Panc1 (cell line): ENCODE measurements around the gene C19orf44. TPM values are rescaled to one million over a fixed set of nuclear protein-coding genes. Genes with fewer than 3 reads are reported as not detected.

ENCODE experiments used
- ATAC-seq: fragments of 200-7000 bp; cut with Tn5 transposase; 2 replicates; pipeline ENCODE4 v1.9.1; 2020; ENCODE audit warnings: mild to moderate bottlenecking, moderate library complexity
- BruUV-seq: library from RNA; stranded (reverse); fragments of 400-500 nt; replicated peaks from 2 replicates; lab custom pipeline; 2021; lab: Mats Ljungman, UMichigan
- CTCF ChIA-PET: fragments of 300-600 bp; sonication (Branson Sonifier 250); formaldehyde crosslinking; loops from one replicate; lab custom pipeline; 2022; ENCODE audit warnings: antibody characterized with exemption; lab: Charles Lee
- POLR2A ChIA-PET: fragments of 300-600 bp; sonication (Branson Sonifier 250); formaldehyde crosslinking; loops from one replicate; lab custom pipeline; 2022; ENCODE audit warnings: antibody characterized with exemption; lab: Charles Lee
- DNase-seq: peaks from one replicate; pipeline ENCODE4 v3.0.0-alpha.2; 2010; ENCODE audit warnings: low read depth, low spot score
- H3K27ac ChIP-seq: 2 replicates; pipeline ENCODE4 v1.5.1; 2011; ENCODE audit warnings: mild to moderate bottlenecking, low read length, inconsistent platforms
- H3K27me3 ChIP-seq: fragments of 200-500 bp; sonication (Bioruptor generic); 2 replicates; pipeline ENCODE4 v1.6.0; 2014; ENCODE audit warnings: low read length, inconsistent platforms; ENCODE audit not compliant: control insufficient read depth, insufficient read depth
- H3K36me3 ChIP-seq: fragments of 200-500 bp; sonication (Bioruptor generic); 2 replicates; pipeline ENCODE4 v1.5.1; 2014; ENCODE audit warnings: inconsistent platforms, mild to moderate bottlenecking, low read length, moderate library complexity; ENCODE audit not compliant: control insufficient read depth, insufficient read depth
- H3K4me1 ChIP-seq: 2 replicates; pipeline ENCODE4 v1.5.1; 2011; ENCODE audit warnings: inconsistent platforms, mild to moderate bottlenecking, low read length, moderate library complexity; ENCODE audit not compliant: control insufficient read depth, insufficient read depth
- H3K4me3 ChIP-seq, 2 experiments: 2 replicates each; pipeline ENCODE4 v1.5.1; 2011 to 2012; ENCODE audit warnings: low read depth in 2 of 2, low read length in 2 of 2, mild to moderate bottlenecking in 2 of 2, inconsistent platforms in 1 of 2, moderate library complexity in 1 of 2
- H3K9me3 ChIP-seq: fragments of 200-500 bp; sonication (Bioruptor generic); 2 replicates; pipeline ENCODE4 v1.5.1; 2014; ENCODE audit warnings: low read depth, mild to moderate bottlenecking, inconsistent platforms, low read length, moderate library complexity; ENCODE audit not compliant: control insufficient read depth, insufficient read depth
- CTCF ChIP-seq: fragments of 450-650 bp; IDR thresholded peaks from 2 replicates; pipeline ENCODE4 v1.5.1; 2017; ENCODE audit warnings: mild to moderate bottlenecking
- POLR2AphosphoS5 ChIP-seq: IDR thresholded peaks from 2 replicates; pipeline ENCODE4 v1.6.1; 2012; ENCODE audit warnings: mild to moderate bottlenecking, low read depth, low read length, moderate library complexity
- SIN3A ChIP-seq: IDR thresholded peaks from 2 replicates; pipeline ENCODE4 v1.6.1; 2012; ENCODE audit warnings: low read depth, mild to moderate bottlenecking, low read length, moderate library complexity, borderline replicate concordance; ENCODE audit not compliant: insufficient read depth
- TCF7L2 ChIP-seq: IDR thresholded peaks from 2 replicates; pipeline ENCODE4 v1.6.1; 2011; ENCODE audit warnings: mild to moderate bottlenecking, low read depth, low read length, inconsistent platforms
- in situ Hi-C: cut with HindIII; loops from 2 replicates; pipeline ENCODE4 v1.10.0; 2016; ENCODE audit warnings: low sequenced_read_pairs, low pct_unique_long_range_greater_than_20kb
- intact Hi-C: fragments of 100-400 bp; cut with micrococcal nuclease; formaldehyde crosslinking; loops from one replicate; pipeline ENCODE4 v1.10.0; 2022; ENCODE audit not compliant: unreplicated experiment
- total RNA-seq: library from RNA; stranded (reverse); gene quantifications from one replicate; pipeline ENCODE4 v1.2.1, GENCODE V29; 2021; ENCODE audit not compliant: unreplicated experiment
- TF ChIP-seq, protein P1 (sequence below), 2 experiments: IDR thresholded peaks; 2 replicates each; pipeline ENCODE4 v1.6.1; 2011 to 2012; ENCODE audit warnings: low read depth in 2 of 2, control low read depth in 1 of 2, low read length in 1 of 2, mild to moderate bottlenecking in 1 of 2, moderate library complexity in 1 of 2; ENCODE audit not compliant: insufficient read depth in 1 of 2

The C19orf44 gene
- total RNA-seq, 1 experiment from 2014 or later, result 4.4 TPM

- CTCF ChIA-PET, result no interaction called here
- Histone ChIP-seq H3K9me3 (no peaks in the 10 kb centered on the region), H3K36me3 (no peaks in the 10 kb centered on the region), H3K27ac (no peak overlapping the region), H3K4me1 (peaks cover 32% of the 10 kb centered on the region), H3K27me3 (no peaks in the 10 kb centered on the region), H3K4me3 (no peak overlapping the region)
- POLR2A ChIA-PET, result no interaction called here
- DNase-seq, result no peak
- no TSS peak for BruUV-seq
- TF ChIP-seq TCF7L2, result no peak
- intact Hi-C loops, result no loop called here
- peak; percentile 28; the same call in 1 of the 2 replicates for ATAC-seq
- in situ Hi-C loops, result no loop called here
These were observed 37.5 kb upstream of the C19orf44 start for GRCh38 chr19:16458391-16459341.

GRCh38 chr19:16459680-16460079 is 36.5 kb upstream of the C19orf44 start:
- in situ Hi-C loops, result no loop called here
- POLR2A ChIA-PET, result no interaction called here
- Histone ChIP-seq H3K36me3 (no peaks in the 10 kb centered on the region), H3K27me3 (no peaks in the 10 kb centered on the region), H3K27ac (no peak overlapping the region), H3K4me3 (no peak overlapping the region), H3K4me1 (peaks cover 37% of the 10 kb centered on the region), H3K9me3 (no peaks in the 10 kb centered on the region)
- no TSS peak for BruUV-seq
- intact Hi-C loops, result no loop called here
- CTCF ChIA-PET, result no interaction called here
- no peak for DNase-seq
- TF ChIP-seq TCF7L2 (no peak), CTCF (no peak), SIN3A (no peak), POLR2AphosphoS5 (no peak)
- TF ChIP-seq, protein P1, sequence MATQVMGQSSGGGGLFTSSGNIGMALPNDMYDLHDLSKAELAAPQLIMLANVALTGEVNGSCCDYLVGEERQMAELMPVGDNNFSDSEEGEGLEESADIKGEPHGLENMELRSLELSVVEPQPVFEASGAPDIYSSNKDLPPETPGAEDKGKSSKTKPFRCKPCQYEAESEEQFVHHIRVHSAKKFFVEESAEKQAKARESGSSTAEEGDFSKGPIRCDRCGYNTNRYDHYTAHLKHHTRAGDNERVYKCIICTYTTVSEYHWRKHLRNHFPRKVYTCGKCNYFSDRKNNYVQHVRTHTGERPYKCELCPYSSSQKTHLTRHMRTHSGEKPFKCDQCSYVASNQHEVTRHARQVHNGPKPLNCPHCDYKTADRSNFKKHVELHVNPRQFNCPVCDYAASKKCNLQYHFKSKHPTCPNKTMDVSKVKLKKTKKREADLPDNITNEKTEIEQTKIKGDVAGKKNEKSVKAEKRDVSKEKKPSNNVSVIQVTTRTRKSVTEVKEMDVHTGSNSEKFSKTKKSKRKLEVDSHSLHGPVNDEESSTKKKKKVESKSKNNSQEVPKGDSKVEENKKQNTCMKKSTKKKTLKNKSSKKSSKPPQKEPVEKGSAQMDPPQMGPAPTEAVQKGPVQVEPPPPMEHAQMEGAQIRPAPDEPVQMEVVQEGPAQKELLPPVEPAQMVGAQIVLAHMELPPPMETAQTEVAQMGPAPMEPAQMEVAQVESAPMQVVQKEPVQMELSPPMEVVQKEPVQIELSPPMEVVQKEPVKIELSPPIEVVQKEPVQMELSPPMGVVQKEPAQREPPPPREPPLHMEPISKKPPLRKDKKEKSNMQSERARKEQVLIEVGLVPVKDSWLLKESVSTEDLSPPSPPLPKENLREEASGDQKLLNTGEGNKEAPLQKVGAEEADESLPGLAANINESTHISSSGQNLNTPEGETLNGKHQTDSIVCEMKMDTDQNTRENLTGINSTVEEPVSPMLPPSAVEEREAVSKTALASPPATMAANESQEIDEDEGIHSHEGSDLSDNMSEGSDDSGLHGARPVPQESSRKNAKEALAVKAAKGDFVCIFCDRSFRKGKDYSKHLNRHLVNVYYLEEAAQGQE (IDR thresholded peaks at IDR 0.05; ENCODE audit: insufficient read depth in 1 of 2, low read depth in 2 of 2, low read length in 1 of 2), result no peak
- ATAC-seq, result no peak

DNA sequence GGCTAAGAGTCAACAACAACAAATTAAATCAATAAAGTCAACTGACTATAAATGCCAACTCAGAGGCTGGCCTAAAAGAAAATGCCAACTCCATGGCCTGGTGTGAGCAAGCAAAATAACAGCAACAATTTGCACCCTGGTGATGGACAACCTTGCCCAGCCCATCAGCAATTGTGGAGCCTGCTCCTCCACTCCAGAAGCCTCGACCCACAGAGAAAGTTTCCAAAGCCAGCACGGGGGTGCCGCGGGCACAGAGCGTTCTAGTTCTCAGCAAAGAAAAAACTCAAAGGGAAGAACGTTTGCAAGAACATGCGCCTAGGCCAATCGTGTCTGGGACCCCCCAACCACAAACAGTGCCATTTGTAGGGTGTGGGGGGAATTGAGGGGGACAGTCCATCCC is 35.7 kb upstream of the C19orf44 start:
- CTCF ChIA-PET, result no interaction called here
- H3K4me1 ChIP-seq, result peaks cover 37% of the 10 kb centered on the region
- no TSS peak for BruUV-seq
- no peaks in the 10 kb centered on the region for H3K36me3 ChIP-seq
- no peak overlapping the region for H3K4me3 ChIP-seq
- TF ChIP-seq, protein P1 (IDR thresholded peaks at IDR 0.05; ENCODE audit: insufficient read depth in 1 of 2, low read depth in 2 of 2, low read length in 1 of 2), result no peak
- TF ChIP-seq SIN3A, result no peak
- no peak for TF ChIP-seq CTCF
- no peak for TF ChIP-seq TCF7L2
- no peak for TF ChIP-seq POLR2AphosphoS5
- no peaks in the 10 kb centered on the region for H3K27me3 ChIP-seq
- in situ Hi-C loops, result no loop called here
- POLR2A ChIA-PET, result no interaction called here
- H3K9me3 ChIP-seq, result no peaks in the 10 kb centered on the region
- ATAC-seq (no peak), DNase-seq (no peak)
- intact Hi-C loops, result no loop called here
- no peak overlapping the region for H3K27ac ChIP-seq
